H9 (cell line): ENCODE measurements around the gene CAMK2G. TPM values are rescaled to one million over a fixed set of nuclear protein-coding genes. Genes with fewer than 3 reads are reported as not detected.

Experiments
- DNase-seq: peaks from one replicate; pipeline ENCODE4 v3.0.0-alpha.2; 2017
- H2AFZ ChIP-seq: one replicate; pipeline ENCODE4 v1.6.1; 2013; ENCODE audit warnings: mild to moderate bottlenecking, low read length, control low read depth, moderate library complexity
- H2AK5ac ChIP-seq: 2 replicates; pipeline ENCODE4 v1.6.1; 2013; ENCODE audit warnings: low read length, control low read depth, mixed read lengths; ENCODE audit not compliant: insufficient read length
- H2BK120ac ChIP-seq: one replicate; pipeline ENCODE4 v1.6.1; 2013; ENCODE audit warnings: low read depth, mild to moderate bottlenecking, low read length, control low read depth, inconsistent platforms; ENCODE audit not compliant: poor library complexity, severe bottlenecking
- H2BK12ac ChIP-seq: 2 replicates; pipeline ENCODE4 v1.6.1; 2013; ENCODE audit warnings: low read length, control low read depth, mixed read lengths, low read depth; ENCODE audit not compliant: insufficient read length
- H2BK15ac ChIP-seq: 2 replicates; pipeline ENCODE4 v1.6.1; 2013; ENCODE audit warnings: low read depth, low read length, control low read depth
- H2BK20ac ChIP-seq: one replicate; pipeline ENCODE4 v1.6.1; 2013; ENCODE audit warnings: low read depth, mild to moderate bottlenecking, low read length, control low read depth, inconsistent platforms; ENCODE audit not compliant: poor library complexity, severe bottlenecking
- H2BK5ac ChIP-seq: 2 replicates; pipeline ENCODE4 v1.6.1; 2013; ENCODE audit warnings: low read length, control low read depth, mixed read lengths; ENCODE audit not compliant: insufficient read length
- H3K14ac ChIP-seq: 2 replicates; pipeline ENCODE4 v1.6.1; 2013; ENCODE audit warnings: low read length, control low read depth; ENCODE audit not compliant: insufficient read depth
- H3K18ac ChIP-seq: 2 replicates; pipeline ENCODE4 v1.6.1; 2013; ENCODE audit warnings: low read depth, mild to moderate bottlenecking, mixed read lengths, low read length, control low read depth; ENCODE audit not compliant: insufficient read length
- H3K23ac ChIP-seq: 2 replicates; pipeline ENCODE4 v1.6.1; 2013; ENCODE audit warnings: low read length, control low read depth, mixed read lengths, low read depth; ENCODE audit not compliant: insufficient read length
- H3K23me2 ChIP-seq: 2 replicates; pipeline ENCODE4 v1.6.1; 2013; ENCODE audit warnings: low read depth, mild to moderate bottlenecking, mixed read lengths, low read length, control low read depth; ENCODE audit not compliant: insufficient read length, poor library complexity, severe bottlenecking
- H3K27ac ChIP-seq: 2 replicates; pipeline ENCODE4 v1.5.1; 2013; ENCODE audit warnings: low read length, control low read depth, mixed read lengths, low read depth; ENCODE audit not compliant: insufficient read length
- H3K27me3 ChIP-seq: 2 replicates; pipeline ENCODE4 v1.6.1; 2013; ENCODE audit warnings: low read length, control low read depth, inconsistent platforms; ENCODE audit not compliant: insufficient read depth
- H3K4ac ChIP-seq: 2 replicates; pipeline ENCODE4 v1.6.1; 2013; ENCODE audit warnings: low read depth, mild to moderate bottlenecking, control low read depth, inconsistent platforms, low read length, moderate library complexity
- H3K4me1 ChIP-seq: 2 replicates; pipeline ENCODE4 v1.6.1; 2013; ENCODE audit warnings: low read length, control low read depth, inconsistent platforms; ENCODE audit not compliant: insufficient read depth
- H3K4me2 ChIP-seq: 2 replicates; pipeline ENCODE4 v1.6.1; 2013; ENCODE audit warnings: low read length, control low read depth, mixed read lengths; ENCODE audit not compliant: insufficient read length, insufficient read depth
- H3K56ac ChIP-seq: 2 replicates; pipeline ENCODE4 v1.6.1; 2013; ENCODE audit warnings: low read depth, mild to moderate bottlenecking, mixed read lengths, low read length, control low read depth; ENCODE audit not compliant: insufficient read length
- H3K79me1 ChIP-seq: 2 replicates; pipeline ENCODE4 v1.6.1; 2013; ENCODE audit warnings: low read depth, mild to moderate bottlenecking, moderate library complexity, low read length, control low read depth, inconsistent platforms; ENCODE audit not compliant: insufficient read depth, poor library complexity, severe bottlenecking
- H3K79me2 ChIP-seq: 2 replicates; pipeline ENCODE4 v1.6.1; 2013; ENCODE audit warnings: low read length, control low read depth, inconsistent platforms; ENCODE audit not compliant: insufficient read depth
- H3K9ac ChIP-seq: 2 replicates; pipeline ENCODE4 v1.6.1; 2013; ENCODE audit warnings: low read length, control low read depth, mixed read lengths; ENCODE audit not compliant: insufficient read length; ENCODE audit errors: extremely low read depth
- H3K9me3 ChIP-seq: one replicate; pipeline ENCODE4 v1.6.1; 2013; ENCODE audit warnings: low read depth, low read length, inconsistent platforms; ENCODE audit not compliant: control insufficient read depth
- H3T11ph ChIP-seq: one replicate; pipeline ENCODE4 v1.6.1; 2013; ENCODE audit warnings: mild to moderate bottlenecking, low read length, control low read depth, inconsistent platforms
- H4K20me1 ChIP-seq: one replicate; pipeline ENCODE4 v1.6.1; 2013; ENCODE audit not compliant: control insufficient read depth, insufficient read length, insufficient read depth
- H4K5ac ChIP-seq: 2 replicates; pipeline ENCODE4 v1.6.1; 2013; ENCODE audit warnings: low read depth, mild to moderate bottlenecking, mixed read lengths, low read length, control low read depth; ENCODE audit not compliant: insufficient read length
- H4K8ac ChIP-seq: replicated peaks from 2 replicates; pipeline ENCODE4 v1.6.1; 2013; ENCODE audit warnings: low read length, control low read depth, mixed read lengths, low read depth; ENCODE audit not compliant: insufficient read length
- H4K91ac ChIP-seq: 2 replicates; pipeline ENCODE4 v1.6.1; 2013; ENCODE audit warnings: low read depth, mild to moderate bottlenecking, moderate library complexity, mixed read lengths, low read length, control low read depth; ENCODE audit not compliant: insufficient read length
- H3K27ac Mint-ChIP-seq, 3 experiments: 2 replicates in 2 of 3; 3 replicates in 1 of 3; pipeline ENCODE4 v1.8.0; 2020 to 2021; ENCODE audit warnings: mixed read lengths in 3 of 3, mild to moderate bottlenecking in 1 of 3, moderate library complexity in 1 of 3
- H3K27me3 Mint-ChIP-seq: 2 replicates; pipeline ENCODE4 v1.8.0; 2021; ENCODE audit warnings: low read depth, mild to moderate bottlenecking, moderate library complexity, mixed read lengths
- H3K36me3 Mint-ChIP-seq, 3 experiments: 2 replicates in 2 of 3; 3 replicates in 1 of 3; pipeline ENCODE4 v1.8.0; 2020 to 2021; ENCODE audit warnings: low read depth in 3 of 3, mixed read lengths in 3 of 3; ENCODE audit not compliant: insufficient read depth in 1 of 3
- H3K4me1 Mint-ChIP-seq, 2 experiments: 2 replicates each; pipeline ENCODE4 v1.8.0; 2020; ENCODE audit warnings: mixed read lengths in 2 of 2
- H3K4me3 Mint-ChIP-seq, 2 experiments: 2 replicates in 1 of 2; 3 replicates in 1 of 2; pipeline ENCODE4 v1.8.0; 2020 to 2021; ENCODE audit warnings: mild to moderate bottlenecking in 2 of 2, mixed read lengths in 2 of 2, moderate library complexity in 1 of 2
- H3K9me3 Mint-ChIP-seq, 2 experiments: 2 replicates in 1 of 2; 3 replicates in 1 of 2; pipeline ENCODE4 v1.8.0; 2020; ENCODE audit warnings: mild to moderate bottlenecking in 2 of 2, mixed read lengths in 2 of 2, moderate library complexity in 1 of 2
- WGBS: extraction: QIAGEN DNeasy Blood & Tissue Kit; methylation state at CpG from one replicate; pipeline ENCODE4 v1.1.7; 2013; ENCODE audit warnings: missing lambda C conversion rate, low lambda C conversion rate, mixed read lengths; ENCODE audit not compliant: insufficient read length; ENCODE audit errors: extremely low coverage; 5-methylcytosine and 5-hydroxymethylcytosine counted together
- total RNA-seq: library from RNA; stranded (reverse); gene quantifications from 2 replicates; pipeline ENCODE4 v1.2.1, GENCODE V29; 2021
- TF ChIP-seq, protein P1 (sequence below): fragments of 200-600 bp; sonication (generic); conservative IDR thresholded peaks from 3 replicates; pipeline ENCODE4 v1.8.0; 2021; ENCODE audit warnings: antibody characterized with exemption, mild to moderate bottlenecking

CAMK2G gene
- total RNA-seq, 1 experiment from 2014 or later: 31.8 TPM

DNA sequence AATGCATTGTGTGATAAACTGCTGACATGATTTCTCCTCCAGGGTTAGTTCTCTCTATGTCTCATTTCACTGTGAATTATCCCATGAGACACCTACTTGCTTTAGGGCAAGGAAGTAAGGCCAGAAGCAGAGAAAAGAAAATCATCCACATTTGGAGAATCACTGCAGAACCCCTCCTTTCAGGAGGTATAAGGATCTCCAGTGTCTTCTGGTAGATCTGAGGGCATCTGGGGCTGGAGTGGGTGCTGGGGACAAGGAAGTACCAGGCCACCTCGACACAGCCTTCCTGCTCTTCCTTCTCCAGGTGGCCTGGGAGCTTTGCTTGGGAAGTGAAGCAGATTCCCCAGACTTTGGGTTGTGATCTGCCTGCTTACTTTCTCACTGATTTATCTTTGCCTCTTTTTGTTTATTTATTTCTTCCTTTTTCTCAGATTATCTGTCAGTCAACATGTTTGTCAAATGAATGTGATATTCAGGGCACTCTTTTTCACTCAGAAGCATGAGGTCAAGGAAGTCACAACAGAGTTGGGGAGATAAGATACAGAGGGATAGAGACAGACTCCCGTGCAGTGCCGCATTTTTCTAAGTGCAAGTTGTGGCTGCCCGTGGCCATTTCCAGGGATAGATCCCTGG lies 12.4 kb upstream of the CAMK2G start:
- H3K9me3 Mint-ChIP-seq: no peaks in the 10 kb centered on the region
- no peak for DNase-seq
- H3K4me3 Mint-ChIP-seq: no peak overlapping the region
- H3K27ac Mint-ChIP-seq: peak overlapping the region in 1 of 3 experiments; percentile 16; a peak in 1 of 7 replicates
- no CpG with 5 or more reads among the region's 4 CpGs for WGBS
- no peaks in the 10 kb centered on the region for H3K36me3 Mint-ChIP-seq
- H3K79me1 ChIP-seq: no peaks in the 10 kb centered on the region
- H3K27ac ChIP-seq: no peak overlapping the region
- peaks cover 11 to 20% of the 10 kb centered on the region in 2 experiments for H3K4me1 Mint-ChIP-seq
- no peak overlapping the region for H3K56ac ChIP-seq
- H3K4ac ChIP-seq: no peak overlapping the region
- H3K4me1 ChIP-seq: no peaks in the 10 kb centered on the region
- H3K4me2 ChIP-seq: no peak overlapping the region
- no peaks in the 10 kb centered on the region for H3K27me3 ChIP-seq
- H3K9me3 ChIP-seq: no peaks in the 10 kb centered on the region
- no peak overlapping the region for H2BK5ac ChIP-seq
- H4K20me1 ChIP-seq: no peaks in the 10 kb centered on the region
- H4K5ac ChIP-seq: no peak overlapping the region
- H2BK12ac ChIP-seq: no peak overlapping the region
- H2BK20ac ChIP-seq: no peak overlapping the region
- no peak overlapping the region for H3K14ac ChIP-seq
- no peak overlapping the region for H4K8ac ChIP-seq
- H2BK120ac ChIP-seq: no peak overlapping the region
- H2AFZ ChIP-seq: no peak overlapping the region
- H3K9ac ChIP-seq: no peak overlapping the region
- H3T11ph ChIP-seq: no peak overlapping the region
- no peak overlapping the region for H2AK5ac ChIP-seq
- no peak overlapping the region for H2BK15ac ChIP-seq
- no peaks in the 10 kb centered on the region for H3K27me3 Mint-ChIP-seq
- H3K18ac ChIP-seq: no peak overlapping the region
- H3K23ac ChIP-seq: no peak overlapping the region
- TF ChIP-seq, protein P1, sequence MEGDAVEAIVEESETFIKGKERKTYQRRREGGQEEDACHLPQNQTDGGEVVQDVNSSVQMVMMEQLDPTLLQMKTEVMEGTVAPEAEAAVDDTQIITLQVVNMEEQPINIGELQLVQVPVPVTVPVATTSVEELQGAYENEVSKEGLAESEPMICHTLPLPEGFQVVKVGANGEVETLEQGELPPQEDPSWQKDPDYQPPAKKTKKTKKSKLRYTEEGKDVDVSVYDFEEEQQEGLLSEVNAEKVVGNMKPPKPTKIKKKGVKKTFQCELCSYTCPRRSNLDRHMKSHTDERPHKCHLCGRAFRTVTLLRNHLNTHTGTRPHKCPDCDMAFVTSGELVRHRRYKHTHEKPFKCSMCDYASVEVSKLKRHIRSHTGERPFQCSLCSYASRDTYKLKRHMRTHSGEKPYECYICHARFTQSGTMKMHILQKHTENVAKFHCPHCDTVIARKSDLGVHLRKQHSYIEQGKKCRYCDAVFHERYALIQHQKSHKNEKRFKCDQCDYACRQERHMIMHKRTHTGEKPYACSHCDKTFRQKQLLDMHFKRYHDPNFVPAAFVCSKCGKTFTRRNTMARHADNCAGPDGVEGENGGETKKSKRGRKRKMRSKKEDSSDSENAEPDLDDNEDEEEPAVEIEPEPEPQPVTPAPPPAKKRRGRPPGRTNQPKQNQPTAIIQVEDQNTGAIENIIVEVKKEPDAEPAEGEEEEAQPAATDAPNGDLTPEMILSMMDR: no peak
- H4K91ac ChIP-seq: no peak overlapping the region
- no peaks in the 10 kb centered on the region for H3K23me2 ChIP-seq
- H3K79me2 ChIP-seq: no peaks in the 10 kb centered on the region
